ENCODE measurements around the gene RNF181. TPM values are rescaled to one million over a fixed set of nuclear protein-coding genes. Genes with fewer than 3 reads are reported as not detected.
A peak's percentile ranks its signal among the peaks of the same experiment; 100 is the strongest.

RNF181 gene
- total and polyA plus RNA-seq, 2 of the 13 experiments (the other 11 are each of a cell fraction or from before 2014, with no cell fraction given), result 224 to 578 TPM

DNA sequence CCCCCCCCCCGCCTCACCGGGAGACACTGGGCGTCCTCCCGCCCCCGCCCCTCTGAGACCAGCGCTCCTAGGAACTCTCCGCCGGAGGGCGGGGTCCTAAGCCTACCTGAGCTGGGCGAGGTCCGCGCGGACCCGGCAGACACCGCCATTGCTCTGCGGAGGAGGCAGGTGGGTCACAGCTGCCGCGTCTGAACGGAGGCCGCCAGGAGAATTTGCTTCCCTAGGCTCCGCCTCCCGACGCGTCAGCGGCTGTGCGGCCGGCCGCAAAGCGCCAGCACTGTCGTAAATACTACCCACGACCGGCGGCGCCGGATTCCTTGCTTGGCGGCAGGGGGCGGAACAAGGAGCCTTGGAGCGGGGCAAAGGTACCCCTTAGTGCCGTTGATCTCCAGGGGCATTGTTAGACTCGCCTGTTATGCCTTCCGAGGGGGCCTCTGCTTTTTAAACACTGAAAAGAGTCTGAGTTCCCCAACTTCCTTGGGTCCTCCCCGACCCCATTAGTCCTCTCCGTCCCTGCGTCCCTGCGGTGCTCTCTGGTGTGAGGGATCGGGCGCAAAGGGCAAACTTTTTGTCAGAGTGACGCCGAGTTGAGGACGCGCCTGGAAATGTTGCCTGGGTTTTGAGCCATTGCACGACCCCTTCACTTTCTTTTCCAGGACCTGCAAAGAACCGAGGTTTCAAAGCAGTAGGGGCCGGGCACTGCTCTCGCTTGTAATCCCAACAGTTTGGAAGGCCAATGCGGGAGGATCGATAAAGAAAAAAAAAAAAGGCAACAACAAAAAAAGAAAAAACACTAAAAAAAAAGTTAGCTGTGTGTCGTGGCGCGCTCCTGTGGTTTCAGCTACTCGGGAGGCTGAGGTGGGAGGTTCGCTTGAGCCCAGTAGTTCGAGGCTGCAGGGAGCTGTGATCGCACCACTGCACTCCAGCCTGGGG, 34.0 kb upstream of the RNF181 start, which contains the start of gene GGCX (continued):
- TF ChIP-seq ZNF251 (CRISPR knock-in tag; IDR thresholded peaks at IDR 0.05), result no peak
- no peak; the same call in 1 of the 2 replicates for TF ChIP-seq SMC3 (IDR thresholded peaks at IDR 0.05; ENCODE audit: low read length)
- TF ChIP-seq NCOA2 (CRISPR knock-in tag; IDR thresholded peaks at IDR 0.05), result peak; percentile 51
- TF ChIP-seq ZNF431 (CRISPR knock-in tag; IDR thresholded peaks at IDR 0.05; ENCODE audit: borderline replicate concordance, low read depth), result no peak; the same call in 1 of the 2 replicates
- peak; percentile 85 for TF ChIP-seq ZNF567 (CRISPR knock-in tag; IDR thresholded peaks at IDR 0.05; ENCODE audit: borderline replicate concordance)
- TF ChIP-seq BRD4 (CRISPR knock-in tag; IDR thresholded peaks at IDR 0.05), result peak; percentile 13; the same call in 1 of the 2 replicates
- no peak for TF ChIP-seq ZNF616 (CRISPR knock-in tag; IDR thresholded peaks at IDR 0.05; ENCODE audit: low read depth)
- TF ChIP-seq, protein P1, sequence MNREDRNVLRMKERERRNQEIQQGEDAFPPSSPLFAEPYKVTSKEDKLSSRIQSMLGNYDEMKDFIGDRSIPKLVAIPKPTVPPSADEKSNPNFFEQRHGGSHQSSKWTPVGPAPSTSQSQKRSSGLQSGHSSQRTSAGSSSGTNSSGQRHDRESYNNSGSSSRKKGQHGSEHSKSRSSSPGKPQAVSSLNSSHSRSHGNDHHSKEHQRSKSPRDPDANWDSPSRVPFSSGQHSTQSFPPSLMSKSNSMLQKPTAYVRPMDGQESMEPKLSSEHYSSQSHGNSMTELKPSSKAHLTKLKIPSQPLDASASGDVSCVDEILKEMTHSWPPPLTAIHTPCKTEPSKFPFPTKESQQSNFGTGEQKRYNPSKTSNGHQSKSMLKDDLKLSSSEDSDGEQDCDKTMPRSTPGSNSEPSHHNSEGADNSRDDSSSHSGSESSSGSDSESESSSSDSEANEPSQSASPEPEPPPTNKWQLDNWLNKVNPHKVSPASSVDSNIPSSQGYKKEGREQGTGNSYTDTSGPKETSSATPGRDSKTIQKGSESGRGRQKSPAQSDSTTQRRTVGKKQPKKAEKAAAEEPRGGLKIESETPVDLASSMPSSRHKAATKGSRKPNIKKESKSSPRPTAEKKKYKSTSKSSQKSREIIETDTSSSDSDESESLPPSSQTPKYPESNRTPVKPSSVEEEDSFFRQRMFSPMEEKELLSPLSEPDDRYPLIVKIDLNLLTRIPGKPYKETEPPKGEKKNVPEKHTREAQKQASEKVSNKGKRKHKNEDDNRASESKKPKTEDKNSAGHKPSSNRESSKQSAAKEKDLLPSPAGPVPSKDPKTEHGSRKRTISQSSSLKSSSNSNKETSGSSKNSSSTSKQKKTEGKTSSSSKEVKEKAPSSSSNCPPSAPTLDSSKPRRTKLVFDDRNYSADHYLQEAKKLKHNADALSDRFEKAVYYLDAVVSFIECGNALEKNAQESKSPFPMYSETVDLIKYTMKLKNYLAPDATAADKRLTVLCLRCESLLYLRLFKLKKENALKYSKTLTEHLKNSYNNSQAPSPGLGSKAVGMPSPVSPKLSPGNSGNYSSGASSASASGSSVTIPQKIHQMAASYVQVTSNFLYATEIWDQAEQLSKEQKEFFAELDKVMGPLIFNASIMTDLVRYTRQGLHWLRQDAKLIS (CRISPR knock-in tag; IDR thresholded peaks at IDR 0.05), result peak; percentile 71; the same call in 1 of the 2 replicates
- TF ChIP-seq ZNF652 (CRISPR knock-in tag; IDR thresholded peaks at IDR 0.05; ENCODE audit: borderline replicate concordance, low read depth), result no peak
- TF ChIP-seq HNRNPL (IDR thresholded peaks at IDR 0.05; ENCODE audit: low read depth, low read length), result 0 out of 2 replicates have a peak, but pooled peaks have one; percentile 52
- TF ChIP-seq, protein P2, sequence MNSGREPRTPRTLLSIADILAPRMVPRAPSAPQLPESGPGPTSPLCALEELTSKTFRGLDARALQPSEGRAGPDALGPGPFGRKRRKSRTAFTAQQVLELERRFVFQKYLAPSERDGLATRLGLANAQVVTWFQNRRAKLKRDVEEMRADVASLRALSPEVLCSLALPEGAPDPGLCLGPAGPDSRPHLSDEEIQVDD (CRISPR knock-in tag; IDR thresholded peaks at IDR 0.05; ENCODE audit: borderline replicate concordance), result no peak; the same call in 1 of the 2 replicates
- peak; percentile 41; the same call in 1 of the 2 replicates for TF ChIP-seq BORCS8-MEF2B (CRISPR knock-in tag; IDR thresholded peaks at IDR 0.05)
- TF ChIP-seq, protein P3, sequence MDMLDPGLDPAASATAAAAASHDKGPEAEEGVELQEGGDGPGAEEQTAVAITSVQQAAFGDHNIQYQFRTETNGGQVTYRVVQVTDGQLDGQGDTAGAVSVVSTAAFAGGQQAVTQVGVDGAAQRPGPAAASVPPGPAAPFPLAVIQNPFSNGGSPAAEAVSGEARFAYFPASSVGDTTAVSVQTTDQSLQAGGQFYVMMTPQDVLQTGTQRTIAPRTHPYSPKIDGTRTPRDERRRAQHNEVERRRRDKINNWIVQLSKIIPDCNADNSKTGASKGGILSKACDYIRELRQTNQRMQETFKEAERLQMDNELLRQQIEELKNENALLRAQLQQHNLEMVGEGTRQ (IDR thresholded peaks at IDR 0.05; ENCODE audit: low read depth, low read length), result no peak
- TF ChIP-seq, protein P3 (CRISPR knock-in tag; IDR thresholded peaks at IDR 0.05; ENCODE audit: borderline replicate concordance), result no peak; the same call in 1 of the 2 replicates
- TF ChIP-seq, protein P4, sequence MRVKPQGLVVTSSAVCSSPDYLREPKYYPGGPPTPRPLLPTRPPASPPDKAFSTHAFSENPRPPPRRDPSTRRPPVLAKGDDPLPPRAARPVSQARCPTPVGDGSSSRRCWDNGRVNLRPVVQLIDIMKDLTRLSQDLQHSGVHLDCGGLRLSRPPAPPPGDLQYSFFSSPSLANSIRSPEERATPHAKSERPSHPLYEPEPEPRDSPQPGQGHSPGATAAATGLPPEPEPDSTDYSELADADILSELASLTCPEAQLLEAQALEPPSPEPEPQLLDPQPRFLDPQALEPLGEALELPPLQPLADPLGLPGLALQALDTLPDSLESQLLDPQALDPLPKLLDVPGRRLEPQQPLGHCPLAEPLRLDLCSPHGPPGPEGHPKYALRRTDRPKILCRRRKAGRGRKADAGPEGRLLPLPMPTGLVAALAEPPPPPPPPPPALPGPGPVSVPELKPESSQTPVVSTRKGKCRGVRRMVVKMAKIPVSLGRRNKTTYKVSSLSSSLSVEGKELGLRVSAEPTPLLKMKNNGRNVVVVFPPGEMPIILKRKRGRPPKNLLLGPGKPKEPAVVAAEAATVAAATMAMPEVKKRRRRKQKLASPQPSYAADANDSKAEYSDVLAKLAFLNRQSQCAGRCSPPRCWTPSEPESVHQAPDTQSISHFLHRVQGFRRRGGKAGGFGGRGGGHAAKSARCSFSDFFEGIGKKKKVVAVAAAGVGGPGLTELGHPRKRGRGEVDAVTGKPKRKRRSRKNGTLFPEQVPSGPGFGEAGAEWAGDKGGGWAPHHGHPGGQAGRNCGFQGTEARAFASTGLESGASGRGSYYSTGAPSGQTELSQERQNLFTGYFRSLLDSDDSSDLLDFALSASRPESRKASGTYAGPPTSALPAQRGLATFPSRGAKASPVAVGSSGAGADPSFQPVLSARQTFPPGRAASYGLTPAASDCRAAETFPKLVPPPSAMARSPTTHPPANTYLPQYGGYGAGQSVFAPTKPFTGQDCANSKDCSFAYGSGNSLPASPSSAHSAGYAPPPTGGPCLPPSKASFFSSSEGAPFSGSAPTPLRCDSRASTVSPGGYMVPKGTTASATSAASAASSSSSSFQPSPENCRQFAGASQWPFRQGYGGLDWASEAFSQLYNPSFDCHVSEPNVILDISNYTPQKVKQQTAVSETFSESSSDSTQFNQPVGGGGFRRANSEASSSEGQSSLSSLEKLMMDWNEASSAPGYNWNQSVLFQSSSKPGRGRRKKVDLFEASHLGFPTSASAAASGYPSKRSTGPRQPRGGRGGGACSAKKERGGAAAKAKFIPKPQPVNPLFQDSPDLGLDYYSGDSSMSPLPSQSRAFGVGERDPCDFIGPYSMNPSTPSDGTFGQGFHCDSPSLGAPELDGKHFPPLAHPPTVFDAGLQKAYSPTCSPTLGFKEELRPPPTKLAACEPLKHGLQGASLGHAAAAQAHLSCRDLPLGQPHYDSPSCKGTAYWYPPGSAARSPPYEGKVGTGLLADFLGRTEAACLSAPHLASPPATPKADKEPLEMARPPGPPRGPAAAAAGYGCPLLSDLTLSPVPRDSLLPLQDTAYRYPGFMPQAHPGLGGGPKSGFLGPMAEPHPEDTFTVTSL (CRISPR knock-in tag; IDR thresholded peaks at IDR 0.05; ENCODE audit: borderline replicate concordance), result peak; percentile 48; the same call in 1 of the 2 replicates
